Skeletal muscle satellite cell (primary cell): Measurements from ENCODE around the gene FGD6. TPM values are rescaled to one million over a fixed set of nuclear protein-coding genes. Genes with fewer than 3 reads are reported as not detected.
A peak's percentile ranks its signal among the peaks of the same experiment; 100 is the strongest.

ENCODE experiments used
- H3K27me3 ChIP-seq: 2 replicates; pipeline ENCODE4 v1.7.0; 2013; ENCODE audit warnings: low read length; ENCODE audit not compliant: control insufficient read depth, insufficient read depth
- H3K36me3 ChIP-seq: 2 replicates; pipeline ENCODE4 v1.7.0; 2013; ENCODE audit warnings: mild to moderate bottlenecking, control low read depth, low read length; ENCODE audit not compliant: insufficient read depth
- H3K4me1 ChIP-seq: 2 replicates; pipeline ENCODE4 v1.7.0; 2013; ENCODE audit warnings: low read length; ENCODE audit not compliant: control insufficient read depth, insufficient read depth
- H3K4me2 ChIP-seq: 2 replicates; pipeline ENCODE4 v1.7.0; 2013; ENCODE audit warnings: mild to moderate bottlenecking, low read length
- H3K4me3 ChIP-seq: 2 replicates; pipeline ENCODE4 v1.7.0; 2013; ENCODE audit warnings: low read length
- H3K9ac ChIP-seq: 2 replicates; pipeline ENCODE4 v1.7.0; 2013; ENCODE audit warnings: mild to moderate bottlenecking, low read depth, low read length, moderate library complexity
- H3K9me3 ChIP-seq: replicated peaks from 2 replicates; pipeline ENCODE4 v1.7.0; 2013; ENCODE audit warnings: mild to moderate bottlenecking, control low read depth, low read length
- total RNA-seq: library from RNA; depleted of rRNA; stranded (reverse); fragments of >200 nt; gene quantifications from 2 replicates; pipeline ENCODE4 v1.2.3, GENCODE V29; 2012; rRNA removed

FGD6 gene
- total RNA-seq, result 4.6 TPM in 2 replicates

DNA sequence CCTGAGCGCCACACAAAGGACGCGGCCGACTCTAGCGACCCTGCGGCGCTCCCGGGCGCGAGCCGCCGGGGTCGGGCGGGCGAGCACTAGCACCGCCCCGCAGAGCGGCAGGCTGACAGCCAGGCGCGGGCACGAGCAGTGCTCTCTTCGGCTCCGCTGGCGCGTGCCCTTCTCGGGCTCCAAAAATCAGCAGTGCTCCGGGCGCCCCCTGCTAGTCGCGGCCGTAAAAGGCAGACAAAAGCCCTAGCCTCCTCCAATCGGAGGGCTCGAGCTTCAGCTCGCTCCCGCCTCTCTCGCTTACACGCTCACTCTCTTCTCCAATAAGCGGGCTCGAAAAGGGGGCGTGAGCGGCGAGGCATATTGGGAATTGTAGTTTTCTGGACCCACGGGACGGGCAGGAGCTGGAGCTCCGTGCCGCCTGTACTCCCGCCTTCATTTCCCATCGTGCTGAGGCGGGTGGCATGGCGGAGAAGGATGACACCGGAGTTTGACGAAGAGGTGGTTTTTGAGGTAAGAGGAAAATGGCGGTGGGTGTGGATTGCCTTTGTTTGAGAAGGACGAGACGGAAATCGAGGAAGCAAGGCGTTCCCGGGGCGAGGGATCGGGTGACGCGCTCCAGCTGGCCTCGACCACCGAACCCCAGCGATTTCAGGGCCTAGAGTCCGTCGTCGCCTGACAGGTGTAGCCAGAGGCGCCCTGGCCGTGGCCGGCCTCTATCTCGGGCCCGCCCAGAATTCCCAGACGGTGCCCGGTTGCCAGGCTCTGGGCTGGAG lies at the start of gene FGD6, which contains the start of gene VEZT:
FGD6 (minus strand) TSS at position 91 of the 773 bp plus-strand sequence. CDS start 227 bp downstream, outside the sequence.
VEZT (plus strand) TSS at position 431 of the 773 bp plus-strand sequence; CDS start at position 475, 44 bp downstream.
- peak within 1 kb of the TSS; percentile 91 for H3K4me2 ChIP-seq
- peak within 1 kb of the TSS; percentile 92 for H3K9ac ChIP-seq
- no peaks in the 10 kb centered on the region for H3K36me3 ChIP-seq
- H3K4me3 ChIP-seq, result peak within 1 kb of the TSS; percentile 94
- peaks cover 12% of the 10 kb centered on the region for H3K4me1 ChIP-seq
- H3K27me3 ChIP-seq, result no peaks in the 10 kb centered on the region
- no peaks in the 10 kb centered on the region for H3K9me3 ChIP-seq

DNA sequence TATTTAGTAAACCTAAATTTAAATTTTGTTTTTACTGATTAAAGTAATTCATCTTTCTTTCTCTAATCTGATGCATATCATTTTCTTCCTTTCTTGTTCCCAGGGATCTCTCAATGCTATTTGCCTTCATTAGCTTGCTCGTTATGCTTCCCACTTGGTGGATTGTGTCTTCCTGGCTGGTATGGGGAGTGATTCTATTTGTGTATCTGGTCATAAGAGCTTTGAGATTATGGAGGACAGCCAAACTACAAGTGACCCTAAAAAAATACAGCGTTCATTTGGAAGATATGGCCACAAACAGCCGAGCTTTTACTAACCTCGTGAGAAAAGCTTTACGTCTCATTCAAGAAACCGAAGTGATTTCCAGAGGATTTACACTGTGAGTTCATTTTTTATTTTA lies 49.0 kb upstream of the FGD6 start:
- Histone ChIP-seq H3K4me1 (no peaks in the 10 kb centered on the region), H3K9me3 (no peaks in the 10 kb centered on the region), H3K4me2 (no peak overlapping the region), H3K36me3 (peaks cover 18% of the 10 kb centered on the region), H3K4me3 (no peak overlapping the region), H3K27me3 (no peaks in the 10 kb centered on the region), H3K9ac (no peak overlapping the region)

DNA sequence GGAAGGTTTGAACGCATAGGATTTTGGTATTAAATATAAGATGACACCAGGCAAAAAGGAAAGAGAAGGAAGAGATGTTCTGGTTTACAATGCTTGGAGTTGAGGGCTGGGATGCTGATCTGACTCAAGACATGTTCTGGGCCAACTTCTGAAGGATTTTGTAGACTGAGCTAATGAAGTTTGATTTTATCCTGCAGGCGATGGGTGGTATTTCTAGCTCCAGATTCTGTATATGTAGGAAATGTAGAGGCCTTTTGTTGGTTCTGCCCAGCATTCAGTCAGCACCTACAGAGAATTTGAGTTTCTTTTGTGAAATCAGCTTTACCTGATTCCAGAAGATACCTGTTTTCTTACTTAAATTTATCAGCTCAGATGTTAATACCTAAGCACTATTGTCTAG lies 48.5 kb upstream of the FGD6 start:
- no peaks in the 10 kb centered on the region for H3K4me1 ChIP-seq
- peaks cover 18% of the 10 kb centered on the region for H3K36me3 ChIP-seq
- H3K9me3 ChIP-seq, result no peaks in the 10 kb centered on the region
- H3K27me3 ChIP-seq, result no peaks in the 10 kb centered on the region
- no peak overlapping the region for H3K4me3 ChIP-seq
- no peak overlapping the region for H3K4me2 ChIP-seq
- no peak overlapping the region for H3K9ac ChIP-seq

DNA sequence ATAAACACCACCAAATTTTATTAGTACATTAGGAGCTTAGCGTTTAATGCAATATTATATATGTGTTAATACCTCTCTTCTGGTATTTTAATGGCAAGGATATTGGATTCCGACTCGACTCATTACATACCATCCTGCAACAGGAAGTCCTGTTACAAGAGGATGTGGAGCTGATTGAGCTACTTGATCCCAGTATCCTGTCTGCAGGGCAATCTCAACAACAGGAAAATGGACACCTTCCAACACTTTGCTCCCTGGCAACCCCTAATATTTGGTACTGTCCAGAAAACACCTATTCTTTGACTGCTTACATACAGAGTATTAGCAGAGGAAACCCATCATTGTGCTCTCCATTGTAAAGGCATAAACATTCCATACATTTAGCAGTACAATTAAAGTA lies 45.5 kb upstream of the FGD6 start:
- H3K27me3 ChIP-seq, result no peaks in the 10 kb centered on the region
- H3K4me2 ChIP-seq, result no peak overlapping the region
- H3K4me1 ChIP-seq, result no peaks in the 10 kb centered on the region
- no peaks in the 10 kb centered on the region for H3K9me3 ChIP-seq
- H3K36me3 ChIP-seq, result peaks cover 13% of the 10 kb centered on the region
- H3K9ac ChIP-seq, result no peak overlapping the region
- no peak overlapping the region for H3K4me3 ChIP-seq

DNA sequence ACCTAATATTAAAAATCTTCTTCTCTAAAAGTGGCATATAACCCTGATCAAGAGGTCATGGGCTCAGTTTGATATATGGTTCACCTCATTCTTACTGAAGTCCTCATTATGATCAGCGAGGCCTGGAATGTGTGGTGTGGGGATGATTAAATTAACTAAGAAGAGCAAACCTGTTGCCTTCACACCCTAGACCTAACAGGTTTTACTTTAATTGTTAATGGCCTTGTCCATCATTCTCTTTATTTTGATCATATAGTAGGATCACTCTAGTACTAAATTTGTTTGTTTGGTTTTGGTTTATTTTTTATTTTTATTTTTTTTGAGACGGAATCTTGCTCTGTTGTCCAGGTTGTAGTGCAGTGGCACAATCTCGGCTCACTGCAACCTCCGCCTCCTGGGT lies 43.8 kb upstream of the FGD6 start:
- Histone ChIP-seq H3K4me3 (no peak overlapping the region), H3K9me3 (no peaks in the 10 kb centered on the region), H3K4me2 (no peak overlapping the region), H3K27me3 (no peaks in the 10 kb centered on the region), H3K36me3 (peaks cover 16% of the 10 kb centered on the region), H3K9ac (no peak overlapping the region), H3K4me1 (no peaks in the 10 kb centered on the region)

DNA sequence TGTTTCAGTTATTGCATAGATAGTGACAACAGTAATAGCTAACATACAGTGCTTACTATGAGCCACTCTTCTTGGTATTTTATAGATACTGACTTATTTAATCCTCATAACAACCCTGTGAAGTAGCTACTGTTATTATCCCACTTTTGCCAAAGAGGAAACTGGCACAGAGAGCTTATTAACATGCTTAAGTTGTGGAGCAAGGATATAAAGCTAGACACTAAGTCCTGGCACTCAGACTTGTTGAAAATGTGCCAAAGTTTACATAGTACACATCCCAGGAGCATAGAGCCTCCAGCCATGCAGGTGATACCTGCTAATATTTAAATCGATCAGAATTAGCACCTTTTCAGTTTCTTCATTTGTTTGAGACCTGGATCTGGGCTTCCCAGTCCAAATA lies 42.1 kb upstream of the FGD6 start:
- Histone ChIP-seq H3K36me3 (peaks cover 17% of the 10 kb centered on the region), H3K4me1 (no peaks in the 10 kb centered on the region), H3K4me3 (no peak overlapping the region), H3K9ac (no peak overlapping the region), H3K4me2 (no peak overlapping the region), H3K27me3 (no peaks in the 10 kb centered on the region), H3K9me3 (no peaks in the 10 kb centered on the region)

DNA sequence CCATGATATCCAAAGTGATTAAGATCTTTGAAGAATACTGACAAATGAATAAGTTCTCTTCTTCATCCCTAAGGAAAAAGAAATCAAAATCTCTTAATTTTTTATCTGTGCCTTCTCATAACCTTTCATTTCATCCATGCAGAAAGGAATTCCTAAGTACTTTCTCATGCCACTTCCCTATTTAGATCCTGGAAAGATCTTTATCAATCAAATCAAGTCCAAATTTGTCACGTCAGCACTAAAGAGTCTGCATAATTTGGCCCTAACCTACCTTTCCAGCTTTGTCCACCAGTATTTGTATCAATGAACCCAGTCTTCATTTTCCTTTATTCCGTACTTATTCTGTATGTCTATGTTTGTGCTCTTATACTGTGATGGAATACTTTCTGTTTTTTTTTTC lies 41.5 kb upstream of the FGD6 start:
- H3K9me3 ChIP-seq, result no peaks in the 10 kb centered on the region
- H3K4me3 ChIP-seq, result no peak overlapping the region
- no peak overlapping the region for H3K9ac ChIP-seq
- H3K4me2 ChIP-seq, result no peak overlapping the region
- H3K36me3 ChIP-seq, result peaks cover 17% of the 10 kb centered on the region
- H3K4me1 ChIP-seq, result no peaks in the 10 kb centered on the region
- H3K27me3 ChIP-seq, result no peaks in the 10 kb centered on the region

DNA sequence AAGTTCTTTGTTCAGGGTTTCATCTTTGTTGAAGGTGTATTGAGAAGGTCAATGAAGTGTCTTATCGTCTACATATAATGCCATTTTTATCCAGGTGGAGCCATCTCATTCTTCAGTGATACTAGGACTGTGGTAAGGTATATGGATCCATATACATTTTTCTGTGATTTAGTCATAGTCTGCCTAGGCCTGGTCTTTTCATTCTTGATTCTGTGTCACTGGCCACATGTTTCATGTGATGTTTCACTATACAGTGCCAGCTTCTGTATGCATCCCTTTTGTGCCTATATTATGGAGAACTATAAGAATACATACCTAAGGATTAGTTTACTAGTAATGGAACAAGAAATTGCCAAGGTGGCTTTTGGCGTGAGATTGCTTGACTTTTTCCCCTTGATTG lies 40.9 kb upstream of the FGD6 start:
- Histone ChIP-seq H3K27me3 (no peaks in the 10 kb centered on the region), H3K9me3 (no peaks in the 10 kb centered on the region), H3K36me3 (peaks cover 23% of the 10 kb centered on the region)

DNA sequence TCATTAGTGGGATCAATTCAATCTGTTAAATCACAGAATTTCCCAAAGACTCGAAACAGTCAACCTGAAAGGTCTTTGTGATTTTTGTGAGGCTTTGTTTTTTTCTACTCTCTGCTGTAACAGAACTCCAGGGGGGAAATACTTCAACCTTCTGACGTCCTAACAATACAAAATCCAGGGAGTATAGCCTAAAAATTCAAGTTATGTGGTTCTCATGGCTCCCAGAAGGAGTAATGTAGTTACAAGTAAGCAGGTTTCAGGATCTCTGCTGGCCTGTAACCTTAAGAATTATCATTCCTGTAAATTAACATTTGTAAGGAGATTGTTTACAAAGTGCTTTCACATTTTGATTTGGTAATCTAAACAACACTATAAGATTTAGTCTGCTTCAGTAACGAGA lies 40.3 kb upstream of the FGD6 start:
- no peaks in the 10 kb centered on the region for H3K4me1 ChIP-seq
- H3K4me3 ChIP-seq, result no peak overlapping the region
- H3K9ac ChIP-seq, result no peak overlapping the region
- peaks cover 27% of the 10 kb centered on the region for H3K36me3 ChIP-seq
- H3K4me2 ChIP-seq, result no peak overlapping the region
- no peaks in the 10 kb centered on the region for H3K27me3 ChIP-seq
- H3K9me3 ChIP-seq, result no peaks in the 10 kb centered on the region

More for the DNA sequence above, 40.9 kb upstream of the FGD6 start:
- no peak overlapping the region for H3K9ac ChIP-seq
- H3K4me2 ChIP-seq, result no peak overlapping the region
- H3K4me3 ChIP-seq, result no peak overlapping the region
- no peaks in the 10 kb centered on the region for H3K4me1 ChIP-seq

DNA sequence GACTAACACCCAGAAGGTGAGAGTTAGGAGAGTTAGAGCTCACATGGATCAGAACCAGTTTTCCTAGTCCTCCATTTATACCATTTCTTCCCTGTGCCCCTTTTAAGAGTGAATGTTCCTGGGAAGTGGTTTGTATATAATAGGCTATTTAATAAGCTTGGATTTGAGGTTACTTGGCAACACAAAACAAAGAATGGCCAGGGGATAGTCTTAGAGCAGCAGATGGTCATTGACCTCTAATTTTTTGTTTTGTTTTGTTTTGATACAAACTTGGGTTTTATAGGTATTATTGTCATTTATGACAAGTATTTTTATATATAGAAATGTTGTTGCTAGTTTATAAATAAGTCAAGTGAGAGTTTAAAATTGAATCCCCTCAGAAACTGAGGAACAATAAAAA lies 36.1 kb upstream of the FGD6 start:
- Histone ChIP-seq H3K4me2 (no peak overlapping the region), H3K27me3 (no peaks in the 10 kb centered on the region), H3K9me3 (no peaks in the 10 kb centered on the region), H3K4me1 (peaks cover 2% of the 10 kb centered on the region), H3K36me3 (peaks cover 32% of the 10 kb centered on the region), H3K4me3 (no peak overlapping the region), H3K9ac (no peak overlapping the region)

DNA sequence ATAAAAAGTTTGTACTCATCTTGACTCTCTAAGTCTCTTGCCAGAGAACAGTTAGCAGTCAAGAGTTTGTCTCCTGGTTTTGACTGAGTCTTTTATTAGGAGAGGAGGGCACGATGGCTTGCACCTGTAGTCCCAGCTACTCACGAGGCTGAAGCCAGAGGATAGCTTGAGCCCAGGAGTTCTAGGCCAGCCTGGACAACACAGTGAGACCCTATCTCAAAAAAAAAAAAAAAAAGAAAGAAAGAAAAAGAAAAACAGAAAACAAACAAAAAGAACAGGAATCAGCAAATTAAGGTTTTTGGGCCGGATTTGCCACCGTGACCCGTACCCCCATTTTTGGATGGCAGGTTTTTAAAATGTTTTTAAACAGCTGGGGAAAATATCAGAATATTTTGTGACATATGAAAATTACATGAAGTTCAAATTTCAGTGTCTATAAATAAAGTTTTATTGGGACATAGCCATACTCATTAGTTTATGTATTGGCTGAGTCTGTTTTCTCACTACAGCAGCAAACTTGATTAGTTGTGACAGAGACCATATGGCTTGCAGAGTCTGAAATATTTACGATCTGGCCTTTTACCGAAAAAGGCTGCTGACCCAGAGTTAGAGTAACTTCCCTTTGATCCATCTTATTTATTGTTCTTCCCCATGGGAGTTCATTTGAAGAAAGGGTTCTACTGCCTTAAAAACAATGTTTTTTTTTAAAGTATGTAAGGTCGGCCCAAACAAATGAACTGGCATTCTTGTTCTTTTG lies 31.5 kb upstream of the FGD6 start:
- H3K27me3 ChIP-seq, result no peaks in the 10 kb centered on the region
- no peak overlapping the region for H3K4me3 ChIP-seq
- no peak overlapping the region for H3K4me2 ChIP-seq

More for the DNA sequence above, 31.5 kb upstream of the FGD6 start:
- Histone ChIP-seq H3K4me1 (peaks cover 13% of the 10 kb centered on the region), H3K9me3 (no peaks in the 10 kb centered on the region), H3K9ac (no peak overlapping the region), H3K36me3 (peaks cover 15% of the 10 kb centered on the region)
